ENCODE measurements around the gene CHRNA5. TPM values are rescaled to one million over a fixed set of nuclear protein-coding genes. Genes with fewer than 3 reads are reported as not detected.

The CHRNA5 gene
- total RNA-seq, 1 donor from 2014 or later: 2.0 TPM

DNA sequence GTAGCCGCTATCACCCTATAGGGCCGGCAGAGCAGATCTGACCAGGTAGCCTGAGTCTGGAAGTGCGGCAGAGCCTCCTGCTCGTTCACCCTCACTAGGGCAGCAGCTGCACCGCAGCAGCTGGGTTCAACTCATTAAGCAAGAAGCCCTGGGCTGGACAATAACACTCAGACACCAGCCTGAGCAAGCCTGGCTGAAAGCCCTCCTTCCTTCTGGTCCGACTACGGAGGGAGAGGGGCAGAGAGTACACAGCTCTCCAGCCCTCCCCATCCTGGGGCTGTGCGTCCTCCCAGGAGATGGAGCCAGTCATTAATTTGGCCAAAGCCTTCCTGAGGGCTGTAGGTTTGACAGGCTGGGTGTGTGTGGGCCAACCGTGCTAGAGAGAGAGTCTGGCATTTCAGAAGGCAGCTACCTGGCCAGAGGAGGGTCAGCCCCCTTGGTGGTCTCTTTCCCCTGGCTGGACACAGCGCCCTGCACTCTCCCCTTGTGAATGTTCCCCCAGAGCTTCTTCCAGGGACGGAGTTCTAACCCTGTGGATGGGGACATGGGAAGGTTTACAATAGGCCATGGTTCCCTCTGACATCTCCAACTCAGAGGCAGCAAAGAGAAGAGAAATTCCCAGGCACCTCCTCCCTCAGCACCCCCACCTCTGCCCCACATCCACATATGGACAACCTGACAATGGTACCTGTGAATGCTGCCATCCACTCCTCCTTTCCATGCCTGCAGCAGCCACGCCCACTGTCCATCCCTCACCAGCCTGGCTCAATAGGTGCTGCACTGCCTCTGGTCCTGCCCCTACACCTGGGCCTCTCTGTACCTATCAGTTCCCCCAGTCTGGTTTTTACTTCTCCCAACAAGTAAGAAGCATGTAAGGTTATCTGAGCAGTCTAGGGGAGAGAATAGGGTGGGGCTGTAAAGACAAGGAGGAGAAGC lies 69.2 kb downstream of the CHRNA5 start:
- intact Hi-C loops (cut with DNase I): no loop called here
- DNase-seq (ENCODE audit: low spot score): no peak

DNA sequence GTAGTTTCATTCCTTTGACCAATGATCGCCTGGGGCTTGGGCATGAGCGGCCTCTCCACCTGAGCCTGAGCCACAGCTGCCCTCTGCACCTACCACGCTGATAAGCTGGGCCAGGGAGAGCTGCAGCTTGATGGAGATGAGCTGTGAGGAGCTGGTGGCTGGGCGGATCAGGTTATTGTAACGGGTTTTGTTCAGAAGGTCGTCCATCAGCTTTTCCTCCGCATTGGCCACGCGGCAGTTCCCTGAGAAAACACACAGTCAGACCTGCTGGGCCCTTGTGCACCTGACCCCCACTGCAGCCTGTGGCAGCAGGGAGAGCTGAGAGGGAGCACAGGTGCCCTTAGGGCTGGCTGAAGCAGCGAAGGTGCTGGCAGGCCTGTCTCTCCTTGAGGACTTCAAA lies 70.0 kb downstream of the CHRNA5 start:
- intact Hi-C loops (cut with DNase I): no loop called here
- no peak for DNase-seq (ENCODE audit: low spot score)

DNA sequence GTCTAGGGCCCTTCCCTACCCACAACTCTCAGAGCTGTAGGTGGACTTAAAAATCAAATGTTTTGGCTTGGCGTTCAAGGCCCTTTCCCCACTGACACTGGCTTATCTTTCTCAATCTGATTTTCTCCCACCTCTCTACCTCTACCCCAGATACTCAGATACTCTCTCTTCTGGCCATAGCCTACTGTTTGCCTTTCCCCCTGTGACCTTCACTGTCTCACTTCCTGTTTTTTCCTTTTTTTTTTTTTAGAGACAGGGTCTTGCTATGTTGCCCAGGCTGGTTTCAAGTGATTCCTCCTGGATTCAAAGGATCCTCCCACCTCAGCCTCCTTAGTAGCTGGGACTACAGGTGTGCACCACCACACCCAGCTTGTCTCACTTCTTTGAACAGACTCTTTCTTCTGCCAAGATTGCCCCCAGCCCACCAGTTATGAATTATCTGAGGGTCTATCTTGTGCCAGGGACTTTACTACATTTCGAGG lies 71.1 kb downstream of the CHRNA5 start:
- intact Hi-C loops (cut with DNase I): no loop called here
- no peak for DNase-seq (ENCODE audit: low spot score)

DNA sequence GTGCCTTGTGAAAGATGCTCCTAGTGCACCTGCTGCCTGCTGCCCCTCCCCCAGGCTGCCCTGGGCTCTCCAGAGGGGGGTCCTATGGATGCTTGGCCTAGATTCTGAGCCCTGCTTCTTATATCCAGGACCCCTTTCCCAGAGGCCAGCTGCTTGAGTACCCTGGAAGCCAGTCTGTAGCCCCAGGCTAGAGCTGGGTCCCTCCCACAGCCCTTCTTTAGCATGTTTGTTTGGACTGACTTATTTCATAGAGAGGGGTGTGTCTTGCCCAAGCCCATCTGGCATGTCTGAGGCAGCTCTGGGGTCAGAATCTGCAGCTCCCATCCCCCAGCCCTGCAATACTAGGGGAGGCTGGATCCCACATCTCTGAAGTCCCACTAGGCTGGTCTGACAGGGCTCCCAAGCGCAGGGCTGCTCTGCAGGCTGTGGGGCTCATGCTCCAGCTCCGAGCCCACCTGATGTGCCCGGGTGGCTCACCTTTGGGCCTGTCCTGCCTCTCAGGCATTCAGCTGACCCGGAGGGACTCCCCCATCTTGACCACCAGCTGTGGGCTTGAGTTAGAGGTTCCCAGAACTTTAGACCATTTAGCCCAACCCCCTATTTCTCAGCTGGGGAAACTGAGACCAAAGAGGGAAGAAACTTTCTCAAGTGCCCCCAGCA lies 72.6 kb downstream of the CHRNA5 start:
- DNase-seq (ENCODE audit: low spot score): no peak
- intact Hi-C loops (cut with DNase I): loop anchor here (2.0 kb wide), 1 partner anchor 71 kb away; no protein-coding TSS in a partner anchor

DNA sequence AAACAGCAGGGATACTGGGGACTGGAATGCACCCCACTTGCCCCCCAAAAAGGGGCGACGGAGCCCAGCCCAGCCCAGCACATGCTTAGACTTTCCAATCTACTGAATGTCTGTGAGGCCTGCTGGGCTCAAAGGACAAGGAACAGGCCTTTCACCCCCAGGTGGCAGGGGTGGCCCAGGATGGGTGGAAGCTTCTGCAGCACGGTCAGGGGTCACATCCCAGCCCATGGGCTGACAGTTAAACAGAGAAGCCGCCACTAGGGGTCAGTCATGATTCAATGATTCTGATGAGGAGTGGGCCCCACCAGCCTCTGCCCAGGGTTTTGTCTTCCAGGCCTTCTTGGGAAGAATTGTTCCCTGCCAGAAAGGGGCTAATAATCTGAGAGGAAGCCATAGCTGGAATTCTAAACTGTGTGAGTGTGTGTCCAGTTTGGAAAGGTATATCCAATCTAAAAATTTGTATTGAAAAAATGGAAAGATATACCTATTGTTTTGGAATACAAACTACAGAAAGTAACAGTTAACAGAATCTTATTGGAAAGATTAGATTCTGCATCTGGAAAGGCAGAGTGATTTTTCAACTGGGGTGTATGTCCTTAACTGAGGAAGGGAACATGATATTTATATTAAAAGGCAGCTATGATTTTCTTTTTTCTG lies 73.5 kb downstream of the CHRNA5 start:
- no peak for DNase-seq (ENCODE audit: low spot score)
- intact Hi-C loops (cut with DNase I): loop anchor here (2.0 kb wide), 1 partner anchor 70 kb away; no protein-coding TSS in a partner anchor

DNA sequence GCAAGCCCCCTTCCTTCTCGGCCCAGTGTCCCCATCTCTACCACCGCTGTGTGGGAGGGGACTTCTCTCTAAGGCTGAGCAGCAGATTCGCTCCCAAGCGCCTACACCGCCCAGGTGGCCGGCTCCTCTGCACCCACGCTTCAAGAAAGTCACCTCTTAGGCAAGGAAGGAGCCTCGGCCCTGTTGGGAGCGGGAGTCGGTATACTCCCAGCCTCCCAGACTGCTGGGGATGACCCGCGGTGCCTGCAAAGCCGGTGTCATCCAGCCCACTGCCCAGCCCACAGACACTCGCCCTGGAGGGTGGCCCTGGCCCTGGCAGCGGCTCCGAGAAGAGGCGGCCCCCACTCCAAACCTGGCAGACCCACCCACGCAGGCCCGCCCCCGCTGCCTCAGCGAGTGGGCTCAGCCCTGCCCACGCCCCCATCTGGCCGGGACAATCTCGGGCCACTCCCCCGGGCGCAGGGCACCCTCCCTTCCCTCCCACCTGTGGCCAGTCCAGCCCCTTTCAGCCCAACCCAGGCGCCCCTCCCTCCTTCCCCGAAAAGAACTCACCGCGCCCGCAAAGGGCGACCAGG lies 75.3 kb downstream of the CHRNA5 start:
- no peak for DNase-seq (ENCODE audit: low spot score)
- intact Hi-C loops (cut with DNase I): no loop called here

DNA sequence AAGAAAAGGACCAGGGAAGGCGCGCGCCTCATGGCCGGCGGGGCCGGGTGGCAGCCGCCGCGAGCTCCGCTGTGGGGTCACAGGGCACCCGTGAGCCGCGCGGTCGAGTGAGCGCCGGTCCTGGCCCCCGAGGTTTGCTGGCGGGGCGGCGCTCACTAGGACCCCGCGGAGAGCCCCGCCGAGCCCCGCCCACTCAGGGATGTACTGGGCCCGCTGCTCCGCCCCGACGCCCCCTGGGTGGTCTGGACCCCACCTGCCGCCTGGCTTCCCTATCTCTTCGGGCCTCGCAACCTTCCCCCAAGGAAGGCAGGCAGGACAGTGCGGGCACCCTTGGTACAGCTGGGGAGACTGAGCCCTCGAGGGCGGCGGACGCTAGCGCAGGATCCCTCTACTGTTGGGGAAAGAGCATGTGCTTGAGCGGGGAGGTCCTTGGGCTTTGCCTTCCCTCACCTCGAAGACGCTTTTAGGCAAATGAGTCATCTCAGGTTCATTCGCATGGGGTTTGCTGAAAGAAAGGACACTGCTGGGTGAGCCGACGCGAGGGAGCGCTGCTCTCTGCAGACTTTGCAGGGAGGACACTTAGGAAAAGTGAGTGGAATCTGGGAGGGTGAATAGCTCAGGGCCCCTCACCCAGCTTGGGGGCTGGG lies 75.9 kb downstream of the CHRNA5 start, which contains the start of gene CHRNB4:
Gene CHRNB4, minus strand, starts transcription at position 109 of the 647 bp plus-strand sequence. Its CDS starts 77 bp downstream, at position 32.
- intact Hi-C loops (cut with DNase I): no loop called here
- DNase-seq (ENCODE audit: low spot score): no peak

DNA sequence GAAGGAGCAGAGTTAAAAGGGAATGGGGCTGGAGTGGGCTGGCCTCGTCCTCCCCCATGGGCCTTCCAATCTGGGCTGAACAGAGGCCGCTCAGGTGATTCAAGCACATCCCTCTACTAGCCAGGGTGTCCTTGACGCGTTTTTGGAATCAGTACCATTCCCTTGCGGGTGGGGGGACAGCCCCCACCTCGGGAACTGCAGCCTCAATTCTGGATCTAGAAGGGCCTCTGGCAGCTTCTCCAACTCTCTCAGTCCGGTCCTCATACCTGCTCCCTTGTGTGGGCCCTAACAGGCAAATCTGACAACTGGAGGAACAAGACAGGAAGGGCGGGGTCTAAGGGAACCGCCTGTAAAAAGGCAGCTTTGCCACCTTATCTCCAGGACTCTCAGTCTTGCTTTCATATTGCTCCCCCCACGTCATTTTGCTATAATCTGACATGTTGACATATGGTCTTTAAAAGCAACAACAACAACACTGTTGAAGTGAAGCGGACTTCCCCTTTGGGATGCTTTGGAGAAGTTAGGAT lies 76.5 kb downstream of the CHRNA5 start:
- intact Hi-C loops (cut with DNase I): no loop called here
- no peak for DNase-seq (ENCODE audit: low spot score)

DNA sequence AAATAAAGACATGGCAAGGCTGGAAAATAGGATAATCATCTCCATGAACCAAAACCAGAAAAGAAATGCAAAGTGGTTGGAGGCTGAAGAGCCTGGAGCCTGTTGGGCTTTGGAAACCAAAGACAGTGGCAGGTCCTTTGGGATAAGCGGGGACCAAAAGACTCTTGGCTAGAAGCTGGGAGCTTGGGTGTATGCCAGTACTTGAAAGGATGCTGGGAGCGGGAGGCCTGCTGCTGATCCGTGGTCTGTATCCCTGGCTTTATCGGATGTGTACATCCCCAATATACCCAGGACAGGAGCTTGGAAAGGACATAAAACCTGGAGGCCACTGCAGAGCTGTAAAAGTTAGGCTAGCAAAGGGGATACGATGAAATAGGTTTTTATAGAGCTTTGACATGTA lies 77.0 kb downstream of the CHRNA5 start:
- intact Hi-C loops (cut with DNase I): no loop called here
- DNase-seq (ENCODE audit: low spot score): no peak

Other genes starting within 250 kb of the CHRNA5 start
- gene CRABP1, start 225.2 kb upstream of the CHRNA5 start, total RNA-seq: not detected
- gene IREB2, start 127.3 kb upstream of the CHRNA5 start, total RNA-seq: 28.0 TPM
- gene HYKK, start 57.9 kb upstream of the CHRNA5 start, total RNA-seq: 5.1 TPM
- 105 TPM for gene PSMA4, start 25.1 kb upstream of the CHRNA5 start, total RNA-seq
- 0.65 TPM for gene CHRNA3, start 55.5 kb downstream of the CHRNA5 start, total RNA-seq
- gene CHRNB4, start 75.7 kb downstream of the CHRNA5 start, total RNA-seq: not detected
- gene ADAMTS7, start 245.9 kb downstream of the CHRNA5 start, total RNA-seq: 17.8 TPM

Measured in cardiac septum (tissue), 1 donor.